ENCODE results near the gene SLC29A2.
A peak's percentile ranks its signal among the peaks of the same experiment; 100 is the strongest.

Gene SLC29A2

DNA sequence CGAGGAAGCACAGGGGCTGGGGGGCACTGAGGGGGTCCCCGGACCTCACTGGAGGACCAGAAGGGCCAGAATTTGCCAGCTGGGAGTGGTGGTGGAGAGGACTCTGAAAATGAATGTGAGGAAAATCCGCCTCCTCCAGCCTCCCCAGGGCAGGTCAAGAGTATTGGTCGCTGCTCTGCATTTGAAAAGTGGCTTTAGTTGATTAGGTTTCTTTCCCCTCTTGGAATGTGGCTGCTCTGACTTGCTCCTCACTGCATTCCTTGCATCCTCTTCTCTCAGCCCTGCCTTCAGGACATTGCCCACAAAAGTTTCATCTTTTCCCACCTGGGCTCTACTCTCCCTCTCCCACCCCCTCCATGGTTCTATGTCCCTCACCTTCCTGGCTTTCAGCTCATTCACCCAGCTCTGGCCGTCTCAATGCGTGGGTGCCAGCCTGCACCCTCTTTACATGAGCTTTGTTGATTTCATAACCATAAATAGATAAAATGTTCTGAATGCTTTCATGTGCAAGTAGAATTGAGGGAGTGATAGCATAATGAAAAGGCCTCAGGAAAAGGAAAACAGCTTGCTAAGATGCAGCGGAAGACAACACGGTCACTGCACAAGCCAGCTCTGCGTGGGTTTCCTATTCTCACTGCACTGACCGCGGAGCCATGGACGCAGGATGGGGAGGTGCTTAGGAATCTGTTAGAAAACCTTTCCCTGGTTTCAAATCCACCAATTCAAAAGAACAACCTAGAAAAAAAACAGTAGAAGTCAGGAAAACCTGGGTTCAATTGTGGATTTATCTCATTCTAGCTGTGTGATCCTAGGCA is 42.8 kb upstream of the SLC29A2 start:
- TF ChIP-seq, protein P1, sequence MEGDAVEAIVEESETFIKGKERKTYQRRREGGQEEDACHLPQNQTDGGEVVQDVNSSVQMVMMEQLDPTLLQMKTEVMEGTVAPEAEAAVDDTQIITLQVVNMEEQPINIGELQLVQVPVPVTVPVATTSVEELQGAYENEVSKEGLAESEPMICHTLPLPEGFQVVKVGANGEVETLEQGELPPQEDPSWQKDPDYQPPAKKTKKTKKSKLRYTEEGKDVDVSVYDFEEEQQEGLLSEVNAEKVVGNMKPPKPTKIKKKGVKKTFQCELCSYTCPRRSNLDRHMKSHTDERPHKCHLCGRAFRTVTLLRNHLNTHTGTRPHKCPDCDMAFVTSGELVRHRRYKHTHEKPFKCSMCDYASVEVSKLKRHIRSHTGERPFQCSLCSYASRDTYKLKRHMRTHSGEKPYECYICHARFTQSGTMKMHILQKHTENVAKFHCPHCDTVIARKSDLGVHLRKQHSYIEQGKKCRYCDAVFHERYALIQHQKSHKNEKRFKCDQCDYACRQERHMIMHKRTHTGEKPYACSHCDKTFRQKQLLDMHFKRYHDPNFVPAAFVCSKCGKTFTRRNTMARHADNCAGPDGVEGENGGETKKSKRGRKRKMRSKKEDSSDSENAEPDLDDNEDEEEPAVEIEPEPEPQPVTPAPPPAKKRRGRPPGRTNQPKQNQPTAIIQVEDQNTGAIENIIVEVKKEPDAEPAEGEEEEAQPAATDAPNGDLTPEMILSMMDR (conservative IDR thresholded peaks at IDR 0.05) = no peak
- H3K27ac ChIP-seq = no peak overlapping the region

- TF ChIP-seq, protein P1 (conservative IDR thresholded peaks at IDR 0.05) = no peak
- no peak overlapping the region for H3K27ac ChIP-seq
Observed at GRCh38 chr11:66413167-66413566, 41.6 kb upstream of the SLC29A2 start.

- TF ChIP-seq, protein P1 (conservative IDR thresholded peaks at IDR 0.05) = no peak
Observed at GRCh38 chr11:66412110-66412509, 40.5 kb upstream of the SLC29A2 start.

DNA sequence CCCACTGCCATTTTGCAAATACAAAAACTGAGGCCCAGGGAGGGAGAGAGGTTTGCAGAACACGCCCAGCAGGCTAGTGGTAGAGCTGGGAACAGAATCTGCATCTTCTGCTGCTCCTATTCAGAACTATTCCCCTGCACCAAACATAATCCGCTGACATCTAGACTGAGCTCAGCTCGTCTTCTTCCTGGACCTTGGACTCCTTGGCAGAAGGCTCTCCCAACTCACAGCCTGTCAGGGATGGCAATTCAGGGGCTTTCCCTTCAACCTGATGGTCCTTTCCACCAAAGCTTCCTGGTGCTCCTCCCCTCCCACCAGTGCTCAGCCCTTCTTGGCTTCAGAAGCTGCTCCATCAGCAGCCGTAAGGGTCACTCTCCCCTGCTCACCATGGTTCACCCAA is 39.8 kb upstream of the SLC29A2 start:
- H3K27ac ChIP-seq = no peak overlapping the region
- TF ChIP-seq, protein P1 (conservative IDR thresholded peaks at IDR 0.05) = no peak

More at GRCh38 chr11:66412110-66412509, 40.5 kb upstream of the SLC29A2 start:
- H3K27ac ChIP-seq = no peak overlapping the region

- no peak overlapping the region for H3K27ac ChIP-seq
- TF ChIP-seq, protein P1 (conservative IDR thresholded peaks at IDR 0.05) = no peak
Observed at GRCh38 chr11:66410191-66410590, 38.6 kb upstream of the SLC29A2 start.

DNA sequence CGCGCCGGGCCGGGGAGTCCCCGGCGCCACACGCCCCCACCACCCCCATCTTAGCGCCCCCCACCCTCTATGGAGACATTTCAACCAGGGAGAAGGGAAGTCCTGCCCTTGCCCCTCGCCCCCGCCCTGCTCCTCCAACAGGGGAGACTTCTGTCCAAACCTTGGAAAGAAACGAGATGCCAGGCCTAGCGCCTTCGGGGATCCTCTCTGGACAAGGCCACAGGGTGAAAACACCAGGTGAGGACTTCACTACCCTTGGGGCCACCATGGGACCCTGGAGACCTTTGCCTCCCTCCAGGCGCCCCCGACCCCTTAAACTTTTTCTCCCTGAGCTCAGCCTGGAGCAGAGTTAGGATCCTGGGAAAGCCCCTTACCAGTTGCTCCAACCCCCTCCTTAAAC is 37.7 kb upstream of the SLC29A2 start:
- no peak overlapping the region for H3K27ac ChIP-seq
- TF ChIP-seq, protein P1 (conservative IDR thresholded peaks at IDR 0.05) = no peak

GRCh38 chr11:66408488-66409214 is 37.1 kb upstream of the SLC29A2 start:
- H3K27ac ChIP-seq = no peak overlapping the region; the same call in 1 of the 2 replicates
- TF ChIP-seq, protein P1 (conservative IDR thresholded peaks at IDR 0.05) = peak; percentile 100
